Epithelial cell of proximal tubule (primary cell): ENCODE measurements around the gene SUGT1. TPM values are rescaled to one million over a fixed set of nuclear protein-coding genes. Genes with fewer than 3 reads are reported as not detected.
"Not testable (repeated sequence)": the region's sequence is repeated elsewhere in the genome, so short reads cannot be mapped to it uniquely, and the experiment has no call there.

Experiments
- DNase-seq: peaks from one replicate; pipeline ENCODE4 v3.0.0-alpha.2; 2011; ENCODE audit warnings: low read depth
- H3K4me3 ChIP-seq: 2 replicates; pipeline ENCODE4 v1.5.1; 2011; ENCODE audit warnings: low read depth, mild to moderate bottlenecking, low read length
- total RNA-seq: library from RNA; depleted of rRNA; stranded (reverse); fragments of >200 nt; gene quantifications from 2 replicates; pipeline ENCODE4 v1.2.3, GENCODE V29; 2015
- TF ChIP-seq, protein P1 (sequence below): conservative IDR thresholded peaks from 2 replicates; pipeline ENCODE4 v1.5.1; 2012; ENCODE audit warnings: low read depth, mild to moderate bottlenecking, low read length

SUGT1 gene
- total RNA-seq, 1 donor from 2014 or later, result 61.4 TPM

DNA sequence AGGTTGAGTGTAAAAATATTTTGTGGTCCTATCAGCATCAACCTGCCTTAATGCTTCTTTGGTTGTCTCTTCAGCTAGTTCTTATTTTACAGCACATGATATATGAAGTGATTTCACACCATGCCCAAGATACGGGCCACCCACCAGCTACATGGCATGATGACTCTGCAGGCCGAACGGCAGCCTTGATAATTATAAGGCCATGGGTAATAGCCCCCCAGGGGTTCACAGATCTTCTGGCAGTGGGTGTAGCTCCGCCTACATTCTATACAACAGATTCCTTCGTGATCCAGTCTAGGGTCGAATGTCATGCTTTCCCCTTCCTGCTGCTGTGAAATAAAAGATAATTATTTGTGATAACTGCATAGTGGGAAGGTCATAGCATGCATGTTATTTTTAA is 50.8 kb downstream of the SUGT1 start:
- no peak overlapping the region for H3K4me3 ChIP-seq
- no peak for DNase-seq
- TF ChIP-seq, protein P1, sequence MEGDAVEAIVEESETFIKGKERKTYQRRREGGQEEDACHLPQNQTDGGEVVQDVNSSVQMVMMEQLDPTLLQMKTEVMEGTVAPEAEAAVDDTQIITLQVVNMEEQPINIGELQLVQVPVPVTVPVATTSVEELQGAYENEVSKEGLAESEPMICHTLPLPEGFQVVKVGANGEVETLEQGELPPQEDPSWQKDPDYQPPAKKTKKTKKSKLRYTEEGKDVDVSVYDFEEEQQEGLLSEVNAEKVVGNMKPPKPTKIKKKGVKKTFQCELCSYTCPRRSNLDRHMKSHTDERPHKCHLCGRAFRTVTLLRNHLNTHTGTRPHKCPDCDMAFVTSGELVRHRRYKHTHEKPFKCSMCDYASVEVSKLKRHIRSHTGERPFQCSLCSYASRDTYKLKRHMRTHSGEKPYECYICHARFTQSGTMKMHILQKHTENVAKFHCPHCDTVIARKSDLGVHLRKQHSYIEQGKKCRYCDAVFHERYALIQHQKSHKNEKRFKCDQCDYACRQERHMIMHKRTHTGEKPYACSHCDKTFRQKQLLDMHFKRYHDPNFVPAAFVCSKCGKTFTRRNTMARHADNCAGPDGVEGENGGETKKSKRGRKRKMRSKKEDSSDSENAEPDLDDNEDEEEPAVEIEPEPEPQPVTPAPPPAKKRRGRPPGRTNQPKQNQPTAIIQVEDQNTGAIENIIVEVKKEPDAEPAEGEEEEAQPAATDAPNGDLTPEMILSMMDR, result no peak

DNA sequence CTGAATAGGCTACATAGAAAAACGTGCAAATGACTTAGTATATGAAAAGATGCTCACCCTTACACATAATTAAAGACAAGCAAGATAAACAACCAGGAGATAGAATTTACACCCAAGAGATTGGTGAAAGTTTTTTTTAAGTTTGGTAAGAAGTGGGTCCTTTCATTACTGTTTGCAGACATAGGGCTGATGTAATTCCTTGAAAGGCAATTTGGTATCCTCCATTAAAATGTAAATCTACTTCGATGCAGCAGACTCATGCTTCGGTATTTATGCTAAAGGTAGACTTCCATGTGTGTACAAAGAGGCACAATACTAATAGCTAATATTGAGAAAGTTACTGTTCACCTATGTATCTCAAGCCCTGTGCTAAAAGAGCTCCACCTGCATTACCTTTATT is 53.4 kb downstream of the SUGT1 start:
- DNase-seq, result no peak
- TF ChIP-seq, protein P1, result no peak
- no peak overlapping the region for H3K4me3 ChIP-seq

DNA sequence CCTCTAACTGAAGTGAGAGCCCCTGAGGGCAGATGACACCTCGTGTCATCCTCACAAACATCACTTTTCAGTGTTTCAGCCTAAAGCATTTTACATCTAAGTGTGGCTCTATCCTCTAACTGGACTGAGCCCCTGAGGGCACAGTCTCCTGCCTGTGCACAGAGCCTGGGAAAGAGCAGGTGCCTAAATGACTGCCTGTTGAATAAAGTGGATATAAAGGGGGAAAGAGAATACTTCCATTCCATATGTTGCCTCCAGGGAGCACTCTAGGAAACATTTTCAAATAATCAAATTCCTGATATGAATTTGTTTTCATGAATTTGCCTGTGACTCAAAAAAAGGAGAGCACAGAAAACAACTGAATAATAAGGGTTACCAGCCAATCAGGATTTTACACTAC is 54.7 kb downstream of the SUGT1 start:
- TF ChIP-seq, protein P1, result peak; percentile 16
- DNase-seq, result no peak
- no peak overlapping the region for H3K4me3 ChIP-seq

DNA sequence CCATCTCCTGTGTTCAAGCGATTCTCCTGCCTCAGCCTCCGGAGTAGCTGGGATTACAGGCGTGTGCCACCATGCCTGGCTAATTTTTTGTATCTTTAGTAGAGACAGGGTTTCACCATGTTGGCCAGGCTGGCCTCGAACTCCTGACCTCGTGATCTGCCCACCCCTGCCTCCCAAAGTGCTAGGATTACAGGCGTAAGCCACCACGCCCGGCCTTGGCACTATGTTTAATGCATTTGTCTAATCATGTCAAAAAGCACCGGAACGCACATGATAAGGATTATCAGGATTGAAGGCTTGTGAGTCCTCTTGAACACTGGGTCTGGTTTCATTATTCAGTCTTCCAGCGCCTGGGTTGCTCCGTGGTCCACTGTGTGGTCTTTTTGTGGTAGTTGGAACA is 55.6 kb downstream of the SUGT1 start:
- H3K4me3 ChIP-seq, DNase-seq: not testable (repeated sequence)

DNA sequence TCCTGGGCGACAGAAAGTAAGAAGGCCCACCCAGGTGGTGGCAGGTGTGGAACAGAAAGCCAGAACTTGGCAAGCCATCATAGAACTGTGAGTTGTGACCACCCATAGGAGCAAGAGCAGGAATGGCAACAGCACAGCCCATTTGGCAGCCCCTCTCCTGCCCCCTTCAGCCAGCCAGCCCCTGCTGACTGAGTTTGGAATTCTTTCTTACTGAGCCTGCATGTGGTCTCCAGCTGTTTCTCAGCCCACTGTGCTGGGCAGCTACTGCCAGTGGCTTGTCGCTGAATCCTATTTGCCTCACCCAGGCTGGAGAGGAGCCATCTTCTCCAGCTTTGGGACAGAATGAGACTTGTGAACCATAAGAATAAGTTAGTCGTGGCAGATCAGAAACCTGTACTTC is 58.6 kb downstream of the SUGT1 start:
- H3K4me3 ChIP-seq, result no peak overlapping the region
- TF ChIP-seq, protein P1, result no peak
- no peak for DNase-seq

DNA sequence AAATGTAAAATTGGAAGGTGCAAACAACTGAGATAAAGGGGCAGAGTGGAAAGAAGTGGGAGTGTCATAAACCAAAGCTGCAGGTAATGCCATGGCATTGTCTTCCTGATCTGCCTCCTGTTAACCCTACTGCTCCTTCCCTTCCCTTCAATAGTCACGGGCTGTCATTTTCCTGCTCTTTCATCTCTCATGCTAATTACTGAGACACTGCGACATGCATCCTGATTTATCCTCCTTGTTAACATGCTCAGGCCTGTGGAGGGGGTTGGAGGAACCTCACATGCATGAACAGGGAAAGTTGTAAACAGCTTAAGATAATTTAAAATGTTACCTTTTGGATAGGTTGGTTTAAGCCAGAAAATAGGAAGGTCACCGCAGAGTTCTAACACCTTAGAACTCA is 59.7 kb downstream of the SUGT1 start:
- H3K4me3 ChIP-seq, result no peak overlapping the region
- TF ChIP-seq, protein P1, result no peak
- DNase-seq, result no peak

DNA sequence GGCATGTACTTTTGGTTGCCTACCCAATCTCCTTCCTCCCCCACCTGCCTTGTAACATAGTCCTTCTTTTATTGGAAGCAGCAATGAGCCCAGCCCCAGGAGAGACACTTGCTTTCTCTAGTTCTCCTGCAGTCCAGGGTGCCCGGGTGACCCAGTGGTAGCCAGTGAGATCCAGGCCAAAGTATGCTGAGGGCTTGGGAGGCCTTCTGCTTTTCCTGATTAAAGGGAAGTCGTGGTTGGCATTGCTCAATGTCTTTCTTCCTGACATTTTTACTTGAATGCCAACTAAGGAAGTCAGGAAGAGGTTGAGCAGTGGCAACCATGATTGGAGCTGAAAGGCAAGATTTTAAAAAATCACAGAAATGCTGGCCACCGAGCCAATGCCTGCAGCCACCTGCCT is 61.3 kb downstream of the SUGT1 start:
- H3K4me3 ChIP-seq, result no peak overlapping the region
- TF ChIP-seq, protein P1, result no peak
- no peak for DNase-seq

DNA sequence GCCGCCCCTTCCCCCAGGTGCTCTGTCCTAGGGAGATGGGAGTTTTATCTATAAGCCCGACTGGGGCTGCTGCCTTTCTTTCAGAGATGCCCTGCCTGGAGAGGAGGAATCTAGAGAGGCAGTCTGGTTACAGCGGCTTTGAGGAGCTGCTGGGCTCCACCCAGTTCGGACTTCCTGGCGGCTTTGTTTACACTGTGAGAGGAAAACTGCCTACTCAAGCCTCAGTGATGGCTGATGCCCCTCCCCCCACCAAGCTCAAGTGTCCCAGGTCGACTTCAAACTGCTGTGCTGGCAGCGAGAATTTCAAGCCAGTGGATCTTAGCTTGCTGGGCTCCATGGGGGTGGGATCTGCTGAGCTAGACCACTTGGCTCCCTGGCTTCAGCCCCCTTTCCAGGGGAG is 68.3 kb downstream of the SUGT1 start:
- not testable (repeated sequence) for H3K4me3 ChIP-seq, DNase-seq

DNA sequence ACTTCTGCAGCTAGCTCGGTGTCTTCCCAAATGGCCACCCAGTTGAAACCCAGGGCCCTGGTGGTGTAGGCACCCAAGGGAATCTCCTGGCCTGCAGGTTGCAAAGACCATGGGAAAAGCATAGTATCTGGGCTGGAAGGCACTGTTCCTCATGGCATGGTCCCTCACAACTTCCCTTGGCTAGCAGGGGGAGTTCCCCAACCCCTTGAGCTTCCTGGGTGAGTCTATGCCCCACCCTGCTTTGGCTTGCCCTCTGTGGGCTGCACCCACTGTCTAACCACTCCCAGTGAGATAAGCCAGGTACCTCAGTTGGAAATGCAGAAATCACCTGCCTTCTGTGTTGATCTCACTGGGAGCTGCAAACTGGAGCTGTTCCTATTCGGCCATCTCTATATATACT is 68.7 kb downstream of the SUGT1 start:
- not testable (repeated sequence) for H3K4me3 ChIP-seq, DNase-seq
